ENCODE data around the gene LAMP1.

LAMP1 gene

DNA sequence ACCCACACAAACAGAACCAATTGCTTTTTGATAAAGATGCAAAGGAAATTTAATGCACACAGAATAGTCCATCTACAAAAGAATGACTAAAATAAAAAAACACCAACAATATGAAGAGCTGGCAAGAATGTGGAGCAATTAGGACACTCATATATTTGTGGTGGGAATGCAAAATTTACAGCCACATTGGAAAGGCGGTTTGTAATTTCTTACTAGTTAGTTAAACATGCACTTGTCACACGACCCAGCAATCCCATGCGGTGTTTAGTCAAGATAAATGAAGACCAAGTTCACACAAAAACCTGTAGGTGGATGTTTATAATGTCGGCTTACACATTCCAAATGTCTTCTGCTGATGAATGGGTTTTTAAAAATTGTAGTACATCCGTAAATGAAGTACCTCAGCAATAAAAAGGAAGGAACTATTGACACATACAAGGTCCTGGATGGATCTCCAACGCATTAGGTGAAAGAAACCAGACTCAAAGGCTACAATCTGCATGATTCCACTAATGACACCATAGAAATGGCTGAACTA, 61.7 kb downstream of the LAMP1 start:
- no peak overlapping the region for H3K27ac ChIP-seq
- TF ChIP-seq ZFX (IDR thresholded peaks at IDR 0.05) = no peak
- TF ChIP-seq, protein P1, sequence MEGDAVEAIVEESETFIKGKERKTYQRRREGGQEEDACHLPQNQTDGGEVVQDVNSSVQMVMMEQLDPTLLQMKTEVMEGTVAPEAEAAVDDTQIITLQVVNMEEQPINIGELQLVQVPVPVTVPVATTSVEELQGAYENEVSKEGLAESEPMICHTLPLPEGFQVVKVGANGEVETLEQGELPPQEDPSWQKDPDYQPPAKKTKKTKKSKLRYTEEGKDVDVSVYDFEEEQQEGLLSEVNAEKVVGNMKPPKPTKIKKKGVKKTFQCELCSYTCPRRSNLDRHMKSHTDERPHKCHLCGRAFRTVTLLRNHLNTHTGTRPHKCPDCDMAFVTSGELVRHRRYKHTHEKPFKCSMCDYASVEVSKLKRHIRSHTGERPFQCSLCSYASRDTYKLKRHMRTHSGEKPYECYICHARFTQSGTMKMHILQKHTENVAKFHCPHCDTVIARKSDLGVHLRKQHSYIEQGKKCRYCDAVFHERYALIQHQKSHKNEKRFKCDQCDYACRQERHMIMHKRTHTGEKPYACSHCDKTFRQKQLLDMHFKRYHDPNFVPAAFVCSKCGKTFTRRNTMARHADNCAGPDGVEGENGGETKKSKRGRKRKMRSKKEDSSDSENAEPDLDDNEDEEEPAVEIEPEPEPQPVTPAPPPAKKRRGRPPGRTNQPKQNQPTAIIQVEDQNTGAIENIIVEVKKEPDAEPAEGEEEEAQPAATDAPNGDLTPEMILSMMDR (conservative IDR thresholded peaks at IDR 0.05) = no peak

DNA sequence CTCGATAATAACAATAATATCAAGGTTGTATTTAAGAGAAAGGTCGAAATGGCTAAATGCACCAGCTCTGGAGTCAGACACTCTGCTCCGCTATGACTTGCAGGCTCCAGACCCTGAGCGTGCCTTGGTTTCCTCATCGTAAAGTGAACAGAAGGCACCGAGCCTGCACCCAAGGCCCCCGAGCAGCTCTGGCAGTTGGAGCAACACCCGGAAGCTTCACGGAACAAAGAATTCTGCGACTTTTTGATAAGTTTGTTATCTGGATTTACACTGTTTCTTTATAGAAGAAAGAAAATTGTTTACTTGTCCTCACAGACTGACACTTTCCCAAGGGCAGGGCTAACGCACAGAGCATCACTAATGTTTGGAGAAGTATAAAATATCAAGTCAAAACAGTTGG, 62.5 kb downstream of the LAMP1 start:
- no peak overlapping the region for H3K27ac ChIP-seq
- TF ChIP-seq, protein P1 (conservative IDR thresholded peaks at IDR 0.05) = no peak
- TF ChIP-seq ZFX (IDR thresholded peaks at IDR 0.05) = no peak

DNA sequence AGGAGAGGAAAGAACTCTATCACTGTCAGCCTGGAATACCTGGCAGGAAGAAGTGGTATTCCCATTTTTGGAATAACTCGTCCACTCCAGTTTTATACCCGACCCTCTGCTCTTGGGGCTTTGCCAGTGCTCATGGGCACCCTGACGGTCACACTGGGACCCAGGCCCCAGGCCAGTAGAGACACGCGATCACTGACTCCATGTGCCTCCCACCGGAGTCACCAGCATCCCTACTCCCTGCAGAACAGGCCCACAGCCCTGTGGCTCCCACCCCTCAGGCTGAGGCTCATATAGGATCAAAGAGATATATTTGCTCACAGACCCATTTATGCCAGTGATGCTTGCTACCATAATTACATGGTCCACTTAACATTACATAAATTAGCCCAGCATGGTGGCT, 63.4 kb downstream of the LAMP1 start:
- TF ChIP-seq, protein P1 (conservative IDR thresholded peaks at IDR 0.05) = no peak
- TF ChIP-seq ZFX (IDR thresholded peaks at IDR 0.05) = no peak
- H3K27ac ChIP-seq = no peak overlapping the region

DNA sequence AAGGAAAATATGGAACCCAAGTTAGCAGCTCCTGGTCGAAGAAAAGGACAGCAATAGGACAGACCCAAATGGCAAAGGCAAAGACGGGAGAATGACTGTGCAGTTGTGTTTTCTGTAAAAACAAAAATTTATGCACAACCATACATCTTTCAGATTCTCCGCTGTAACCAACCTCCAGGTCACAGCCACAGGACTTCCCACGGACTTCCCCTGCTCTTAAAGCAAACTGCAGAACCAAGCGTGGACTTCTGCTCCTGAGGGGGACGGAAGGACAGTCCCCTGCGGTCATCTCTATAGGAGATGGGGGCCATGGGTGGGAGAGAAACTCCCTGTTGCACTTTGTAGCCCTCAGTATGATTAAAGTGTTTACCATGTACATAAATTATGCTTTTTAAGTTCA, 64.4 kb downstream of the LAMP1 start:
- H3K27ac ChIP-seq = no peak overlapping the region

DNA sequence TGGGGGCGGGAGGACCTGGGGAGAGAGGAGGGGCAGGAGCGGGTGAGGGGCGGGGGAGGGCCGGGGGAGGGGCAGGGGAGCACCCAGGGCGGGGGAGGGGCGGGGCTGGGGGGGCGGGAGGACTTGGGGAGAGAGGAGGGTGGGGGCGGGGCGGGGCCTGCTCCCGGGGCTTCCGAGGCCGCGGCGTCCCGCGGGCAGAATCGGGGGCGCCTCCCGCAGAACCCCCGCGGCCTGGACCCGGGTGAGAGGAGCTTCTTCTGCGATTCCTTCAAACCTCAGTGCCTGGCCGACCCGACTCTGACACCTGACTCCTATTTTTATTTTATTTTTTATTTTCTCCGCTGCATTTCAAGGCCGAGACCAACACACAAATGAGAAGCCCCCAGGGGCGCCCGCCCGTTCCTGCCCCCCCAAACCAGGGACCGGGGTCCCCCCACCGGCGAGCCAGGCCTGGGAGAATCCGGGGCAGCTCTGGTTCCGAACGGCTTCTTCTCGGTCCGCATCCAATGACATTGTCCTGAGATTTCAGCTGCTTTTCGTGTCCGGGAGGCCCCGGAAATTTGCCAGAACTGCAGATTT, 67.4 kb downstream of the LAMP1 start:
- TF ChIP-seq ZFX (IDR thresholded peaks at IDR 0.05) = no peak
- TF ChIP-seq, protein P1 (conservative IDR thresholded peaks at IDR 0.05) = no peak
- peak overlapping the region; percentile 29; the same call in 1 of the 2 replicates for H3K27ac ChIP-seq

More for the DNA sequence above, 64.4 kb downstream of the LAMP1 start:
- TF ChIP-seq ZFX (IDR thresholded peaks at IDR 0.05) = no peak
- TF ChIP-seq, protein P1 (conservative IDR thresholded peaks at IDR 0.05) = no peak

DNA sequence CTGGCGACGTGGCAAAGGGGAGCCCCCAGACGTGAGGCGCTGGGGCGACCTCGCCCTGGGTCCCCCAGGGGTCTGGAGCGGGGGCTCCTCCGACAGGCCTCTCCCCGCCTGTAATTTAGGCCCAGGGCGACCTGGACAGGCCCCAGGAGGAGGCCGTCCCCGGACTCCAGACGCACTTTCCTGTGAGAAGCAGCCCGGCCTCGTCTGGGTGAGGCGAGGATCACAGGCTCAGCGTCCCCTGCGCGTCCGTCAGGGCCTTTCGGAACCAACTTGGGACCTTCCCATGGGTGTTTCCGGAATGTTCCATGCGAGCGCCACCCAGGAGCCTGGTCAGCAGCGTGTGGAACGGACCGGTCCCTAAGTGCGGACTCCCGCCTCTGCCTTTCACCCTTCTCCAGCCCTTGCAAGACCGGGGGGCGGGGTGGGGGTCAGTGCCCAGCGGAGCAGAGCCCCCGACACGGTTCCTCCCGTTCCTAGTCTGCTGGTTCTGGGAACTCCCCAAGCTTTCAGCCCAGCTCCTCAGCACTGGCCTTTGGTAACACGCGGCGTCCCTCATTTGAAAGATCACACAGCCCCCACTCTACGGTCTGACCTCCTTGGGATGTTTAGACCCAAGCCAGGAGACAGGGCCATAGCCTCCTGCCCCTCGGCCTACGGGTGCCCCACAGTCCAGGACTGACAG, 68.0 kb downstream of the LAMP1 start:
- TF ChIP-seq, protein P1 (conservative IDR thresholded peaks at IDR 0.05) = no peak
- no peak for TF ChIP-seq ZFX (IDR thresholded peaks at IDR 0.05)
- H3K27ac ChIP-seq = peak overlapping the region; percentile 29; the same call in 1 of the 2 replicates

DNA sequence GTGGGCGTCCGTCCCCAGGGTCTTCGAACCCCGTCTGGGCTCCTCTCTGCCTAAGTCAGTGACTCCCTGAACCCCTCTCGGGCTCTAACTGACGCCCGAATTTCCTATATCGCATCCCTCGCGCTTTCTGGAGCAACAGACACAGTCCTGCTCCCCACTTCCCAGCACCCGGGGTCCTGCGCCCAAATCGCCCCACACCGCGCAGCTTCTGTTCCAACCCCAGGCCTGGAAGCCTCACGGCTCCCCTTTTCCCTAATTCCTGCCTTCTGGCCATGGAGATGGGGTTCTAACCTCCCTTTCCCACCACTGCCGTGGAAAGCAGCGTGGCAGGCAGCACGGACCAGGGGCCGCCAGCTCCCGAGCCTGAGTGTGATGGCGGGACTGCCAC, 68.5 kb downstream of the LAMP1 start:
- TF ChIP-seq ZFX (IDR thresholded peaks at IDR 0.05) = no peak
- TF ChIP-seq, protein P1 (conservative IDR thresholded peaks at IDR 0.05) = no peak
- H3K27ac ChIP-seq = no peak overlapping the region

Measured in C4-2B (cell line).